Activated T-helper 2 cell treated with anti-CD3 and anti-CD28 coated beads, Interferon-gamma antibody, Interleukin-2, Interleukin-4, amounts not matched to agents 10 μg/mL and 5 μg/mL and 100 μg/mL, durations not matched to agents 14 hours and 24 hours and 36 hours (primary cell): ENCODE data around the gene TAF7. TPM values are rescaled to one million over a fixed set of nuclear protein-coding genes. Genes with fewer than 3 reads are reported as not detected.

Experiments
- total RNA-seq: library from RNA; stranded (reverse); gene quantifications from 2 replicates; pipeline ENCODE4 v1.2.3, GENCODE V29; 2022

The TAF7 gene
- total RNA-seq, 1 donor from 2014 or later, result 70.5 TPM

Other genes starting within 250 kb of the TAF7 start
- gene PCDHB2, start 226.2 kb downstream of the TAF7 start, total RNA-seq, result 0.11 and 0.25 TPM in 2 replicates
- gene PCDHB3, start 220.3 kb downstream of the TAF7 start, total RNA-seq, result not detected in 2 replicates
- gene PCDHB4, start 199.0 kb downstream of the TAF7 start, total RNA-seq, result not detected in 2 replicates
- not detected in 2 replicates for gene PCDHB5, start 185.6 kb downstream of the TAF7 start, total RNA-seq
- gene PCDHB6, start 170.7 kb downstream of the TAF7 start, total RNA-seq, result not detected in 2 replicates
- 0.07 TPM in 1 of 2 replicates, not detected in the other for gene PCDHB7, start 148.1 kb downstream of the TAF7 start, total RNA-seq
- not detected in 2 replicates for gene PCDHB8, start 143.0 kb downstream of the TAF7 start, total RNA-seq
- gene PCDHB16, start 138.4 kb downstream of the TAF7 start, total RNA-seq, result not detected in 2 replicates
- gene PCDHB9, start 133.6 kb downstream of the TAF7 start, total RNA-seq, result not detected in 2 replicates
- not detected in 2 replicates for gene PCDHB10, start 128.4 kb downstream of the TAF7 start, total RNA-seq
- gene PCDHB11, start 121.2 kb downstream of the TAF7 start, total RNA-seq, result not detected in 2 replicates
- not detected in 2 replicates for gene PCDHB12, start 112.1 kb downstream of the TAF7 start, total RNA-seq
- gene PCDHB13, start 106.9 kb downstream of the TAF7 start, total RNA-seq, result 0.02 TPM in 1 of 2 replicates, not detected in the other
- gene PCDHB14, start 97.4 kb downstream of the TAF7 start, total RNA-seq, result not detected in 2 replicates
- not detected in 2 replicates for gene PCDHB15, start 75.4 kb downstream of the TAF7 start, total RNA-seq
- 0.16 TPM in 1 of 2 replicates, not detected in the other for gene SLC25A2, start 16.7 kb downstream of the TAF7 start, total RNA-seq
- gene PCDHGA1, start 9.7 kb upstream of the TAF7 start, total RNA-seq, result 0.09 and 0.14 TPM in 2 replicates
- gene PCDHGA2, start 18.0 kb upstream of the TAF7 start, total RNA-seq, result 0.09 and 0.11 TPM in 2 replicates
- gene PCDHGA3, start 23.0 kb upstream of the TAF7 start, total RNA-seq, result 0.11 and 0.16 TPM in 2 replicates
- gene PCDHGB1, start 29.3 kb upstream of the TAF7 start, total RNA-seq, result 0.16 and 0.48 TPM in 2 replicates
- 0.44 and 0.57 TPM in 2 replicates for gene PCDHGA4, start 34.2 kb upstream of the TAF7 start, total RNA-seq
- 0.85 and 0.91 TPM in 2 replicates for gene PCDHGB2, start 39.2 kb upstream of the TAF7 start, total RNA-seq
- 0.43 and 0.51 TPM in 2 replicates for gene PCDHGA5, start 43.4 kb upstream of the TAF7 start, total RNA-seq
- gene PCDHGB3, start 49.5 kb upstream of the TAF7 start, total RNA-seq, result 0.46 and 0.85 TPM in 2 replicates
- gene PCDHGA6, start 53.1 kb upstream of the TAF7 start, total RNA-seq, result 0.48 and 0.55 TPM in 2 replicates
- gene PCDHGA7, start 62.0 kb upstream of the TAF7 start, total RNA-seq, result 0.16 and 0.30 TPM in 2 replicates
- 0.28 and 0.34 TPM in 2 replicates for gene PCDHGB4, start 66.9 kb upstream of the TAF7 start, total RNA-seq
- 0.07 and 0.23 TPM in 2 replicates for gene PCDHGA8, start 71.8 kb upstream of the TAF7 start, total RNA-seq
- 0.62 and 0.92 TPM in 2 replicates for gene PCDHGB5, start 77.2 kb upstream of the TAF7 start, total RNA-seq
- gene PCDHGA9, start 82.0 kb upstream of the TAF7 start, total RNA-seq, result 0.23 and 0.32 TPM in 2 replicates
- gene PCDHGB6, start 87.2 kb upstream of the TAF7 start, total RNA-seq, result 0.21 and 0.34 TPM in 2 replicates
- 0.21 and 0.34 TPM in 2 replicates for gene PCDHGA10, start 92.2 kb upstream of the TAF7 start, total RNA-seq
- 0.18 and 0.23 TPM in 2 replicates for gene PCDHGB7, start 96.9 kb upstream of the TAF7 start, total RNA-seq
- 0.21 and 0.39 TPM in 2 replicates for gene PCDHGA11, start 100.3 kb upstream of the TAF7 start, total RNA-seq
- gene PCDHGA12, start 109.7 kb upstream of the TAF7 start, total RNA-seq, result 0.11 and 0.16 TPM in 2 replicates
- gene PCDHGC3, start 155.2 kb upstream of the TAF7 start, total RNA-seq, result 0.21 and 0.23 TPM in 2 replicates
- not detected in 2 replicates for gene PCDHGC4, start 164.2 kb upstream of the TAF7 start, total RNA-seq
- not detected in 2 replicates for gene PCDHGC5, start 168.3 kb upstream of the TAF7 start, total RNA-seq